Neuronal stem cell (in vitro differentiated cells): ENCODE results near the gene FRMD5.
"Not testable (repeated sequence)": the region's sequence is repeated elsewhere in the genome, so short reads cannot be mapped to it uniquely, and the experiment has no call there.

Source experiments
- DNase-seq: peaks from one replicate; pipeline ENCODE4 v3.0.0-alpha.2; 2013; ENCODE audit warnings: low spot score
- H2AFZ ChIP-seq: one replicate; pipeline ENCODE4 v1.6.1; 2013; ENCODE audit warnings: mild to moderate bottlenecking, low read length, inconsistent platforms
- H2AK5ac ChIP-seq: 2 replicates; pipeline ENCODE4 v1.6.1; 2013; ENCODE audit warnings: low read depth, mild to moderate bottlenecking, inconsistent platforms, low read length, moderate library complexity, mixed read lengths
- H2BK120ac ChIP-seq: 2 replicates; pipeline ENCODE4 v1.6.1; 2013; ENCODE audit warnings: low read depth, mild to moderate bottlenecking, inconsistent platforms, low read length, moderate library complexity, mixed read lengths
- H2BK12ac ChIP-seq: one replicate; pipeline ENCODE4 v1.6.1; 2013; ENCODE audit warnings: low read length, inconsistent platforms
- H2BK15ac ChIP-seq: 2 replicates; pipeline ENCODE4 v1.6.1; 2013; ENCODE audit warnings: mild to moderate bottlenecking, low read length, inconsistent platforms, mixed read lengths
- H2BK5ac ChIP-seq: one replicate; pipeline ENCODE4 v1.6.1; 2013; ENCODE audit warnings: inconsistent platforms, mild to moderate bottlenecking, low read length, moderate library complexity
- H3K14ac ChIP-seq: one replicate; pipeline ENCODE4 v1.6.1; 2013; ENCODE audit warnings: low read length, inconsistent platforms
- H3K18ac ChIP-seq: 2 replicates; pipeline ENCODE4 v1.6.1; 2013; ENCODE audit warnings: low read length, inconsistent platforms
- H3K23ac ChIP-seq: 2 replicates; pipeline ENCODE4 v1.6.1; 2013; ENCODE audit warnings: low read depth, mild to moderate bottlenecking, mixed read lengths, low read length, inconsistent platforms; ENCODE audit not compliant: poor library complexity
- H3K27ac ChIP-seq: replicated peaks from 3 replicates; pipeline ENCODE4 v1.5.1; 2013; ENCODE audit warnings: low read length, inconsistent platforms
- H3K27me3 ChIP-seq, 3 experiments: 2 replicates each; pipeline ENCODE4 v1.6.1; 2013; ENCODE audit warnings: low read length in 3 of 3, mild to moderate bottlenecking in 2 of 3, inconsistent platforms in 1 of 3, low read depth in 1 of 3, mixed read lengths in 1 of 3, moderate library complexity in 1 of 3; ENCODE audit not compliant: control insufficient read depth in 3 of 3, insufficient read depth in 3 of 3
- H3K36me3 ChIP-seq, 2 donors: replicated peaks in 1 of 2; 2 replicates each; pipeline ENCODE4 v1.6.1; 2013; ENCODE audit warnings: low read length in 2 of 2; ENCODE audit not compliant: control insufficient read depth in 2 of 2, insufficient read depth in 2 of 2
- H3K4ac ChIP-seq: 2 replicates; pipeline ENCODE4 v1.6.1; 2013; ENCODE audit warnings: inconsistent platforms, mild to moderate bottlenecking, low read length, moderate library complexity
- H3K4me1 ChIP-seq, 2 donors: 1 replicate in 1 of 2; 2 replicates in 1 of 2; pipeline ENCODE4 v1.6.1; 2013; ENCODE audit warnings: low read length in 2 of 2, low read depth in 1 of 2; ENCODE audit not compliant: control insufficient read depth in 2 of 2, insufficient read depth in 1 of 2
- H3K4me2 ChIP-seq: one replicate; pipeline ENCODE4 v1.6.1; 2013; ENCODE audit warnings: mild to moderate bottlenecking, low read length, inconsistent platforms; ENCODE audit not compliant: insufficient read depth, poor library complexity, severe bottlenecking
- H3K4me3 ChIP-seq, 2 donors: 2 replicates each; pipeline ENCODE4 v1.5.1; 2013; ENCODE audit warnings: low read length in 2 of 2, mild to moderate bottlenecking in 2 of 2, inconsistent platforms in 1 of 2, moderate library complexity in 1 of 2
- H3K79me1 ChIP-seq: one replicate; pipeline ENCODE4 v1.6.1; 2013; ENCODE audit warnings: low read depth, mild to moderate bottlenecking, inconsistent platforms, low read length, moderate library complexity
- H3K9ac ChIP-seq: one replicate; pipeline ENCODE4 v1.6.1; 2013; ENCODE audit warnings: mild to moderate bottlenecking, low read depth, low read length, inconsistent platforms; ENCODE audit not compliant: poor library complexity
- H3K9me3 ChIP-seq, 2 donors: replicated peaks in 1 of 2; 2 replicates each; pipeline versions ENCODE3 to v1.6.1; 2013; ENCODE audit warnings: low read length in 2 of 2, mild to moderate bottlenecking in 2 of 2, inconsistent platforms in 1 of 2, low read depth in 1 of 2, mixed read lengths in 1 of 2, moderate library complexity in 1 of 2; ENCODE audit not compliant: control insufficient read depth in 2 of 2, insufficient read depth in 1 of 2
- H4K8ac ChIP-seq: one replicate; pipeline ENCODE4 v1.6.1; 2013; ENCODE audit warnings: low read depth, mild to moderate bottlenecking, inconsistent platforms, low read length, moderate library complexity
- H4K91ac ChIP-seq: one replicate; pipeline ENCODE4 v1.6.1; 2013; ENCODE audit warnings: low read length, low read depth, mild to moderate bottlenecking, inconsistent platforms; ENCODE audit not compliant: poor library complexity
- WGBS, 2 donors: extraction: QIAGEN DNeasy Blood & Tissue Kit; methylation state at CpG; one replicate each; pipeline ENCODE4 v1.1.7; 2013; ENCODE audit warnings: missing lambda C conversion rate in 2 of 2, mixed read lengths in 1 of 2; ENCODE audit not compliant: insufficient read length in 2 of 2, insufficient replicate concordance in 1 of 2; ENCODE audit errors: extremely low coverage in 2 of 2; 5-methylcytosine and 5-hydroxymethylcytosine counted together

The FRMD5 gene

GRCh38 chr15:43866636-43867035 lies 328.4 kb downstream of the FRMD5 start:
- not testable (repeated sequence) for H2BK120ac ChIP-seq, H3K4me1 ChIP-seq, H3K9ac ChIP-seq, H3K18ac ChIP-seq, H3K27me3 ChIP-seq, H4K91ac ChIP-seq, H3K4ac ChIP-seq, H2BK5ac ChIP-seq, H3K79me1 ChIP-seq, H2BK15ac ChIP-seq, DNase-seq, H2AK5ac ChIP-seq, H2AFZ ChIP-seq, H3K27ac ChIP-seq, H3K9me3 ChIP-seq, H3K4me2 ChIP-seq, H3K23ac ChIP-seq, H4K8ac ChIP-seq, H3K14ac ChIP-seq, H3K4me3 ChIP-seq, H2BK12ac ChIP-seq
- peaks cover 3 to 66% of the 10 kb centered on the region in 2 donors for H3K36me3 ChIP-seq
- no CpG with 5 or more reads among the region's 10 CpGs for WGBS, 2 donors

- H3K4ac ChIP-seq, result no peak overlapping the region
- H3K18ac ChIP-seq, result no peak overlapping the region
- no peak overlapping the region for H2AFZ ChIP-seq
- peaks cover 12 to 78% of the 10 kb centered on the region in 2 donors for H3K36me3 ChIP-seq
- no peak overlapping the region for H2BK15ac ChIP-seq
- H4K8ac ChIP-seq, result no peak overlapping the region
- no peak overlapping the region for H2BK120ac ChIP-seq
- H3K79me1 ChIP-seq, result no peaks in the 10 kb centered on the region
- H2AK5ac ChIP-seq, result no peak overlapping the region
- no peak overlapping the region for H3K9ac ChIP-seq
- no peak overlapping the region for H2BK12ac ChIP-seq
- no peak overlapping the region for H3K14ac ChIP-seq
- H3K4me1 ChIP-seq, result no peaks in the 10 kb centered on the region
- H3K4me3 ChIP-seq, result no peak overlapping the region
- no peak overlapping the region for H2BK5ac ChIP-seq
- no peak for DNase-seq
- no peak overlapping the region for H3K4me2 ChIP-seq
- no peak overlapping the region for H3K23ac ChIP-seq
- no peaks in the 10 kb centered on the region for H3K27me3 ChIP-seq
- H4K91ac ChIP-seq, result no peak overlapping the region
- H3K27ac ChIP-seq, result no peak overlapping the region
- H3K9me3 ChIP-seq, result no peaks in the 10 kb centered on the region
- WGBS, 2 donors, result no CpG with 5 or more reads among the region's 4 CpGs
Observed at GRCh38 chr15:43859546-43859945, 335.5 kb downstream of the FRMD5 start.

- DNase-seq, result no peak
- Histone ChIP-seq H3K4me3 (no peak overlapping the region), H4K8ac (no peak overlapping the region), H3K4ac (no peak overlapping the region), H2BK120ac (no peak overlapping the region), H3K4me1 (no peaks in the 10 kb centered on the region), H3K9me3 (no peaks in the 10 kb centered on the region), H2BK15ac (no peak overlapping the region), H3K9ac (no peak overlapping the region), H2AFZ (no peak overlapping the region), H3K18ac (no peak overlapping the region), H3K79me1 (no peaks in the 10 kb centered on the region), H3K4me2 (no peak overlapping the region), H3K27me3 (no peaks in the 10 kb centered on the region), H2BK5ac (no peak overlapping the region), H3K14ac (no peak overlapping the region), H3K27ac (no peak overlapping the region), H3K23ac (no peak overlapping the region), H3K36me3 (peaks cover 12 to 80% of the 10 kb centered on the region in 2 donors), H2BK12ac (no peak overlapping the region), H4K91ac (no peak overlapping the region), H2AK5ac (no peak overlapping the region)
- no CpG with 5 or more reads among the region's 6 CpGs for WGBS, 2 donors
Observed at GRCh38 chr15:43854801-43855200, 340.3 kb downstream of the FRMD5 start.

GRCh38 chr15:43852607-43853006 lies 342.5 kb downstream of the FRMD5 start:
- H3K4ac ChIP-seq, result no peak overlapping the region
- H2BK12ac ChIP-seq, result no peak overlapping the region
- no peak overlapping the region for H4K91ac ChIP-seq
- H2BK120ac ChIP-seq, result no peak overlapping the region
- no peaks in the 10 kb centered on the region for H3K9me3 ChIP-seq
- no peak overlapping the region for H3K23ac ChIP-seq
- peaks cover 4 to 73% of the 10 kb centered on the region in 2 donors for H3K36me3 ChIP-seq
- no peak overlapping the region for H4K8ac ChIP-seq
- no peak overlapping the region for H3K14ac ChIP-seq
- H3K27ac ChIP-seq, result no peak overlapping the region
- no CpG with 5 or more reads among the region's 4 CpGs for WGBS, 2 donors
- H3K27me3 ChIP-seq, result no peaks in the 10 kb centered on the region
- H3K4me2 ChIP-seq, result no peak overlapping the region
- H3K79me1 ChIP-seq, result no peaks in the 10 kb centered on the region
- H2AK5ac ChIP-seq, result no peak overlapping the region
- H2AFZ ChIP-seq, result no peak overlapping the region
- no peak overlapping the region for H3K4me3 ChIP-seq
- no peaks in the 10 kb centered on the region for H3K4me1 ChIP-seq
- H3K9ac ChIP-seq, result no peak overlapping the region
- no peak overlapping the region for H2BK5ac ChIP-seq
- no peak overlapping the region for H2BK15ac ChIP-seq
- DNase-seq, result no peak
- no peak overlapping the region for H3K18ac ChIP-seq
